HG03520 (cell line): ENCODE data around the gene PIMREG.

Experiments used
- ATAC-seq: cut with Tn5 transposase; IDR thresholded peaks from one replicate; pipeline ENCODE4 v1.9.1; 2021; ENCODE audit warnings: mild to moderate bottlenecking, moderate library complexity; ENCODE audit not compliant: unreplicated experiment

PIMREG gene

GRCh38 chr17:6460531-6461161, 16.4 kb downstream of the PIMREG start:
- no peak for ATAC-seq

- ATAC-seq = no peak
Measured at GRCh38 chr17:6461246-6461645, 17.0 kb downstream of the PIMREG start.

GRCh38 chr17:6461792-6462524, 17.7 kb downstream of the PIMREG start:
- ATAC-seq = no peak

GRCh38 chr17:6462692-6463091, 18.4 kb downstream of the PIMREG start:
- ATAC-seq = no peak

- no peak for ATAC-seq
Measured at GRCh38 chr17:6463616-6464445, 19.6 kb downstream of the PIMREG start.

- no peak for ATAC-seq
Measured at GRCh38 chr17:6464446-6465041, 20.3 kb downstream of the PIMREG start.

- ATAC-seq = no peak
Measured at GRCh38 chr17:6465206-6466003, 21.1 kb downstream of the PIMREG start.

DNA sequence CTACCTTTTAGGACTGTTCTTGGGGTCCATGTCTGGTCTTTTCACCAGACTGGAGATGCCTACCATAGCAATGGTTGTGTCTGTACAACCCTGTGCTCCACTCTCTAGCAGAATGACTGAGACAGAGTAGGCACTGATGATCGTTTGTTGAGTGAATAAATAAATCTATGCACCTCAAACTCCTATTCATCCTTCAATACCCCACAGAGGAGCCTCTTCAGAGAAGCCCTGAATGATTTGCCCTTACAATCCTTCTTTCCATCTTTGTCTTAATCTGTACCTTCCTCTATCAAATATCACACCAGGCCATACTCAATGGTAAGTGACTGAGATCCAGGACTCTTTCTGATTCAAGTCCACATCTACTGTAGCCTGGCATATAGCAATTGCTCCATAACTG, 23.3 kb downstream of the PIMREG start:
- no peak for ATAC-seq

- no peak for ATAC-seq
Measured at GRCh38 chr17:6468051-6468790, 24.0 kb downstream of the PIMREG start.

DNA sequence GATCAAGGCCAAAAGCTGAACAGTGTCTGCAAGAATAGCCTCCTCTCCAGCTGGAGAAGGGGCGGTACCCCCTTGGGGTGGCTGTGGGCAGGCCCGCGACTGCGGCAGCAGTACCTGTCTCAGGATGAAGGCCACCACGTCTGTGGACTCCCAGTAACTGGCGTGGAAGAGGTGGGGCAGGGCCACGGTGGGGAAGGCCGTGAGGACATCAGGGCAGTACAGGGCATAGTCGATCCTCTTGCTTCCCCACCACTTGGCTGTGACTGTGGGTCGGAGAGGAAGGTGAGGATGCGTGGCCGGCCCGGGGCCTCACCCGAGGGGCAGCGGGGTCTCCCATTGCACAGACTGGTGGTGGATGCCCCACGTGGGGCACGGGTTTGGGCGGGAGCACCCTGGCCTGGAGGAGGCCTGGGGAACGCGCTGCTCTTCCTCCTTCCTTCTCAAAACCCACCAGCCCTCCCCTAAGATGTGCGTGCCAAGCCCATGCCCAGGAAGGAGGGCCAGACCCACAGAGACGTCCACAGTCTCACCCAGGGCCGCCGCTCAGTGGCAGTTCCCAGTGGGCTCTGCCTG, 26.0 kb downstream of the PIMREG start:
- no peak for ATAC-seq

- no peak for ATAC-seq
Measured at GRCh38 chr17:6470751-6471521, 26.7 kb downstream of the PIMREG start.

DNA sequence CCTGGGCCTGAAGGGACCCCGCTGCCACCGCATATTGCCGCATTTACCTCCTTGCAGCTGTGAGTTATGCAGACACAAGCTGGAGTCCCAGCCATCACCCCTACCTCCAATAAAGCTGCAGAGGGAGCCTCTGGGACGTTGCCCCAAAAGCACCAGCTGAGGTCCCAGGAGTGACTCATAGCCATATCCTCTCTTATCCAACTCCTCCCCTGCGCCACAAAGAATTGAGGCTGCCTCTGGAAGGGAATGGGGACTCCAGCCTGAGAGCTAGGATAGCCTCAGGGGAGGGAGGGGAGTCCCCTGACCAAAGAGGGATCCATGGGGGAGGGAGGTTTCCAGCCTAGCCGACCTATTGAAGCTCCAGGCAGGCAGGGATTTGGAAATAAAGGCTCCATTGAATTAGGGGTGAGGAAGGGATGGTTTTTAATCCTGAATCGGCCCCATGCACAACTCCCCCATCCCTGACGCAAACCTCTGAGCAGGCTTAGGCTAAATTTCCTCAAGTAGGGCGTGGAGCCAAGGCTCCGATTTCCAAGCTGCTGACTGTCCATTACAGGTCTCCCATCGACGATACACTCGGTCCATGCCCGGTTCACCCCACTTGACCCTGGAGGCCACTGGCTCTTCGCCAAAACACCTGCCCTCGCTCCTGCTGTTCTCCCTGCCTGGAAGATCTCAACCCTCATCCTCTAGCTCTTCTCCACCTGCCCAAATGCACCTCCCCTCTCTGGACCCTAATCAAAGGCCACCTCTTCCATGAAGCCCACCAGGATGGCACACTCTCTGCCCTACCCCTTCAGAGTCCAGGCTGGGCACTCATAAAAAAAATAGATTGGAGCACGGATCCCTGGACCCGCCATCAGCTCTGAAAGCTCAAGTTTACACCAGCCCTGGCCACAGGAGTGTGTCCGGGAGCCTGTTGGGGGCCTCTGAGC, 27.5 kb downstream of the PIMREG start:
- ATAC-seq = no peak

DNA sequence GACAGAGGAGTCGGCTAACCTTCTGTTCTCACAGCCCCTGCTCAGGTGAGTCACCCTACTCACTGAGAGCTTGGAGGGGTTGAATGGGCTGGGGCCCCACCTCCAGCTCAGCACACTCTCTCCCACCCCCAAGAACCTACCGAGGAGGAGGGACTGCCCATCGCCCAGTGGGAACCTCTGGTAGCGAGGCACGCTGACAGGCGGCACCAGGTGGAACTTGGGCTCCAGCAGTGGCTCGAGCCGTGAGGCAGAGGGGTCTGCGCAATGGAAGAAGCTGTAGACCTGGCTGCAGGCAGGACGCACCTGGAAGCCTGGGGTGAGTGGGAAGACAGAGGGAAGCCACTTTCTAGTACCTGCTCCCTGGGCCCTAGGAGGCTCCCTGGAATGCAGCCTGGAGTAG, 28.3 kb downstream of the PIMREG start:
- no peak for ATAC-seq

GRCh38 chr17:6473128-6473767, 29.0 kb downstream of the PIMREG start:
- no peak for ATAC-seq

GRCh38 chr17:6474376-6474775, 30.1 kb downstream of the PIMREG start:
- no peak for ATAC-seq

DNA sequence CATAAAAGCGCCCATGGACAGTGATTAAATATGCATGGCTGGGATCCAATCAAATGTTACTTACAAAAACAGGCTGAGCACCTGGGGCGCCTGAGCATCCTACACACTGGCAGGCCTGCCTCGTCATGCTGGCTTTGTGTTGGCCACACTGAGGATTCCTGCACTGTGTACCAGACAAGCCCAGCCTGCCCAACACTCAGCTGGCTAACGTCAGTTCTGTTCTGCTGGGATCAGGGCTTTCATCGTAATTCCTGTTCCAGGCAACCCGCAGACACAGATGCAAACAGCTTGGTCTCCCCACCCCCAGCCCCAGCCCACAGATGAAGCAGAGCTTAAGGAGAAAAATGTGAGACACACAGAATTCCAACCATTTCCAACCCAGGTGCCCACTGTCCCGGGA, 30.7 kb downstream of the PIMREG start:
- no peak for ATAC-seq

DNA sequence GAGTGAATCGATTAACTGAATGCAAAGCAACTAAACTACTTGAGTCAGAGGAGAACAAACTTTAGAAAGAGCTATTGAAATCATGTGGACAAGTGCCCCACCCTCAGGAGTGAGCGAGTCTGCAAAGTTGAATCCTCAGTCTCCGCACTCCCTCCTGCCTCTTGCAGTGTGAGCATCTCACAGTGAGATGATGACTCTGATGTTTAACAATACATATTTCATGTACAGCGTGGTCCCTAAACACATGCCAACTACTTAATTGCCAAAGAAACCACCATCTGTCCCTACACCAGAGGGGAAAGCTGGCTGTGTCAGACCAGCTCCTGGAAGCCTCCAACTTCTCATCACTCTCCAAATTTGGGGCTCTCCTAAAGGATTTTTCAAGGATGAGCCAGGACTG, 31.2 kb downstream of the PIMREG start:
- ATAC-seq = no peak
